ENCODE results near the gene SDHB. TPM values are rescaled to one million over a fixed set of nuclear protein-coding genes. Genes with fewer than 3 reads are reported as not detected.

The SDHB gene
- total and polyA plus RNA-seq, 9 donors = 51.9 to 120 (median 63.1) TPM

DNA sequence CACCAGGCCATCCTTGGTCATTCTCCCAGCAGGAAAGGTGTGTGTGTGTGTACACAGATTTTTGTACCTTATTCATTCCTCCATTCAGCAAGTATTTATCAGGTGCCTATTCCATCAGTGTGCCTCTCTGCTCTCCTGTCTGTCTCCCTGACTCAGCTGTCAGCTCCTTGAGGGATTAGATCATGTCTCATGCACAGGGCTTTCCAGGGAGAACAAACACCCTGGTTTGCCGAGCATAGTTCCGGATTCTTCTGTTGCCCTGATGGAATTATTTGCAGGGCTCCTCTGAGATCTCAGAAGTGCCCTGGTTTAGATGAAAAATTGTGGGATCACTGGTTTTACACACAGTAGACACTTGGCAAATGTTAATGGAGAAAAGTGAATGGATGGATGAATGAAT lies 8.1 kb upstream of the SDHB start:
- no peaks in the 10 kb centered on the region for H3K9me3 ChIP-seq
- H3K27me3 ChIP-seq = no peaks in the 10 kb centered on the region
- no peaks in the 10 kb centered on the region for H3K4me1 ChIP-seq (ENCODE audit: insufficient read depth)
- H3K27ac ChIP-seq = no peak overlapping the region
- no peak for DNase-seq
- WGBS, 3 donors = 90 to 97% (median 93%) methylated on average over 2 of the region's 2 CpGs
- TF ChIP-seq EP300 (IDR thresholded peaks at IDR 0.05) (no peak), POLR2A (IDR thresholded peaks at IDR 0.05) (no peak)
- TF ChIP-seq, protein P1, sequence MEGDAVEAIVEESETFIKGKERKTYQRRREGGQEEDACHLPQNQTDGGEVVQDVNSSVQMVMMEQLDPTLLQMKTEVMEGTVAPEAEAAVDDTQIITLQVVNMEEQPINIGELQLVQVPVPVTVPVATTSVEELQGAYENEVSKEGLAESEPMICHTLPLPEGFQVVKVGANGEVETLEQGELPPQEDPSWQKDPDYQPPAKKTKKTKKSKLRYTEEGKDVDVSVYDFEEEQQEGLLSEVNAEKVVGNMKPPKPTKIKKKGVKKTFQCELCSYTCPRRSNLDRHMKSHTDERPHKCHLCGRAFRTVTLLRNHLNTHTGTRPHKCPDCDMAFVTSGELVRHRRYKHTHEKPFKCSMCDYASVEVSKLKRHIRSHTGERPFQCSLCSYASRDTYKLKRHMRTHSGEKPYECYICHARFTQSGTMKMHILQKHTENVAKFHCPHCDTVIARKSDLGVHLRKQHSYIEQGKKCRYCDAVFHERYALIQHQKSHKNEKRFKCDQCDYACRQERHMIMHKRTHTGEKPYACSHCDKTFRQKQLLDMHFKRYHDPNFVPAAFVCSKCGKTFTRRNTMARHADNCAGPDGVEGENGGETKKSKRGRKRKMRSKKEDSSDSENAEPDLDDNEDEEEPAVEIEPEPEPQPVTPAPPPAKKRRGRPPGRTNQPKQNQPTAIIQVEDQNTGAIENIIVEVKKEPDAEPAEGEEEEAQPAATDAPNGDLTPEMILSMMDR (IDR thresholded peaks at IDR 0.05) = no peak
- H3K4me3 ChIP-seq = no peak overlapping the region
- H3K36me3 ChIP-seq = no peaks in the 10 kb centered on the region
- intact Hi-C loops (cut with DNase I) = loop anchor here in 3 of 4 donors (5.0 to 10.0 kb wide), 3 partner anchors 63 to 175 kb away; no protein-coding TSS in a partner anchor

DNA sequence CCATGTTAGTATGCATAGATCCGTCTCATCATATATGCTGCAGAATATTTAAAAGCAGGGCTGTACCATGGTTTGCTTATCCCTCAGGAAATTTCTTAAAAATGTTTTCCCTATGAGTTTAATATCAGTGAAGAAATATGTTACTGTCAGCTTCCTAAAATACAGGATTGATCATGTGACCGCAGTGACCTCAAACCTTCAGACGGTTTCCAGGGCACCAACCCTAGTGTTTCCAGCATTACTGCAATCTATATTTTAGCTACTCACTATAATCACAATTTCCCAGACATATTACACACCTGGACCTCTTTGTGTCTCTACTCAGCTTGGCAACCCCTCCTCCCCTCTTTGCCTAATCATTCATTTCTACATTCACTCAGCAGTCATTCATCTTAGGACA lies 7.7 kb upstream of the SDHB start:
- Histone ChIP-seq H3K4me3 (no peak overlapping the region), H3K27ac (no peak overlapping the region), H3K9me3 (no peaks in the 10 kb centered on the region), H3K36me3 (no peaks in the 10 kb centered on the region), H3K27me3 (no peaks in the 10 kb centered on the region), H3K4me1 (ENCODE audit: insufficient read depth) (no peaks in the 10 kb centered on the region)
- no peak for DNase-seq
- intact Hi-C loops (cut with DNase I) = loop anchor here in 3 of 4 donors (5.0 to 10.0 kb wide), 3 partner anchors 63 to 176 kb away; no protein-coding TSS in a partner anchor
- 88 to 89% (median 89%) methylated on average over 3 of the region's 3 CpGs for WGBS, 3 donors
- TF ChIP-seq EP300 (IDR thresholded peaks at IDR 0.05) = no peak
- TF ChIP-seq, protein P1 (IDR thresholded peaks at IDR 0.05) = no peak
- no peak for TF ChIP-seq POLR2A (IDR thresholded peaks at IDR 0.05)

DNA sequence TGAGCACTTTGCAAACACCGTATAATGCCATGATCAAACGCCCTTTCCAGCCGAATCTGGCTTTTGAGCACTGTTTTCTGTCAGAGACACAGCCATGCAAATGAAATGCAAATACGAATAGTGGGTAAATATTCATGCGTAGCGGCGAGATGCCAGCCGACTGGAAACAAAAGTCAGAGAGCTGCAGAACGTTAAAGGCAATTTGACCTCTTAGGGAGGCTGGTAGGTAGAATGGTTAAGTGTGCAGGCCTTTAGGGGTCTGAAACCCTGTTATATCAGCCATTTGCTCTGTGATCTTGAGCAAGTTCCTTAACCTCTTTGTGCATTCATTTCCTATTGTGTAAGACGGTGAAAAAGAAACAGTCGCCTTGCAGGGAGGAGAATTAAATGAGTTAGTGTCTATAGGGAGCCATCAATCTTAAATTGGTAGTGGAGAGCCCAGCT lies 6.5 kb upstream of the SDHB start:
- no peak for TF ChIP-seq POLR2A (IDR thresholded peaks at IDR 0.05)
- TF ChIP-seq, protein P1 (IDR thresholded peaks at IDR 0.05) = no peak
- TF ChIP-seq EP300 (IDR thresholded peaks at IDR 0.05) = no peak
- intact Hi-C loops (cut with DNase I) = loop anchor here in 3 of 4 donors (5.0 to 10.0 kb wide), 3 partner anchors 64 to 177 kb away; no protein-coding TSS in a partner anchor
- no peaks in the 10 kb centered on the region for H3K27me3 ChIP-seq
- WGBS, 3 donors = 60 to 64% (median 60%) methylated on average over 11 of the region's 11 CpGs
- no peaks in the 10 kb centered on the region for H3K36me3 ChIP-seq
- no peak overlapping the region for H3K27ac ChIP-seq
- no peak overlapping the region for H3K4me3 ChIP-seq
- H3K9me3 ChIP-seq = no peaks in the 10 kb centered on the region
- H3K4me1 ChIP-seq (ENCODE audit: insufficient read depth) = no peaks in the 10 kb centered on the region
- no peak for DNase-seq

DNA sequence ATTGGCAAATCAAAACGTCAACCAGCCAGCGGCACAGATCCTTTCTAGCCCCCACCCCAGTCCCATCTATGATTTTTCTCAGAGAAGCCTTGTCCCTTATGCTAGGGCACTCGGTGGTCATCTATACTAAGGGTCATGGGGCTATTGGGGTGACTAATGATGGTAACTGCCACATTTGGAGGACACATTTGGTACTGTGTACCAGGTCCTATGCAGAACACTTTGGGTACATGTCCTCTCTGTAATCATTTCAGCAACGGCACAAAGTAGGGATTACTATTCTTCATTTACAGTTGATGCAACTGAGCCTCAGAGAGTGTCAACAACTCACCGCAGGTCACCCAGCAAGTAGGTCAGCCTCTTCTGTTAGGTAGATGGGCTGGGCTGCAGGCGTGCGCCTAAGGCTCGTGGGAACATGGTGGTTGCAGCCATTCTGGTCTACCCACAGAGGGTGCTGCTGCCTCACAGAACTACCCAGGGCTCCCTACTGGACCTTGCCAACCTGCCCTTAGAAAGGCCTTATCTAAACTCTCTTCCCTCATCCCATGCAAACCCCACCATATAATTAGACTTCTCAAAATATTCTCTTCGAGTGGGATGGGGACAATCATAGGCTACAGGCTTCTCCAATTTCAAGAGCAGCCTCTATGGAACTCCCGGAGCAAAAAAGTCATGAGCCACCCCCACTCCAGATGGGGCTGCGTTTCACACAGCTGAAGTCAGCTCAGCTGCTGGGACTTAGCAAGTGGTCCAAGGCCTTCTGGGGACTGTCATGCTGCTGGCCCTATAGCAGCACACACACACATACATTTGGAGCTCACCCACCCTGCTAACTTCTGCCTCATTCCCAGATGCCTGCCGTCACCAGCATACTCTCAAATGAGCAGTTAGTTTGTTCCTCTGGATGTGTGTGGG lies 5.8 kb upstream of the SDHB start:
- Histone ChIP-seq H3K4me3 (no peak overlapping the region), H3K27ac (no peak overlapping the region), H3K9me3 (no peaks in the 10 kb centered on the region), H3K4me1 (ENCODE audit: insufficient read depth) (no peaks in the 10 kb centered on the region), H3K27me3 (no peaks in the 10 kb centered on the region), H3K36me3 (no peaks in the 10 kb centered on the region)
- intact Hi-C loops (cut with DNase I) = loop anchor here (5.0 to 10.0 kb wide), 3 partner anchors 65 to 178 kb away; no protein-coding TSS in a partner anchor
- peak; percentile 52 to 68 (median 59) for DNase-seq
- WGBS, 3 donors = 20 to 31% (median 25%) methylated on average over 12 of the region's 12 CpGs
- TF ChIP-seq, protein P1 (IDR thresholded peaks at IDR 0.05) = peak; percentile 29 to 47 (median 35)
- TF ChIP-seq EP300 (IDR thresholded peaks at IDR 0.05) (no peak), POLR2A (IDR thresholded peaks at IDR 0.05) (no peak)

Data from ovary (tissue), 9 donors.